Endodermal cell (in vitro differentiated cells): ENCODE data around the gene SYT8. TPM values are rescaled to one million over a fixed set of nuclear protein-coding genes. Genes with fewer than 3 reads are reported as not detected.

ENCODE experiments used
- DNase-seq: peaks from one replicate; pipeline ENCODE4 v3.0.0-alpha.2; 2017
- H3K27ac ChIP-seq: 2 replicates; pipeline ENCODE4 v1.5.1; 2013; ENCODE audit warnings: mild to moderate bottlenecking, low read depth, low read length, moderate library complexity
- H3K27me3 ChIP-seq: 2 replicates; pipeline ENCODE4 v1.6.1; 2013; ENCODE audit warnings: mild to moderate bottlenecking, low read length, moderate library complexity; ENCODE audit not compliant: insufficient read depth, control insufficient read depth, poor library complexity, severe bottlenecking
- H3K36me3 ChIP-seq: 2 replicates; pipeline ENCODE4 v1.7.0; 2013; ENCODE audit warnings: mild to moderate bottlenecking, low read length, moderate library complexity; ENCODE audit not compliant: control insufficient read depth, insufficient read depth
- H3K4me1 ChIP-seq: one replicate; pipeline ENCODE4 v1.7.0; 2013; ENCODE audit warnings: low read length; ENCODE audit not compliant: control insufficient read depth, insufficient read depth
- H3K4me3 ChIP-seq: 2 replicates; pipeline ENCODE4 v1.5.1; 2013; ENCODE audit warnings: mild to moderate bottlenecking, low read length, moderate library complexity
- H3K9ac ChIP-seq: 2 replicates; pipeline ENCODE4 v1.6.1; 2013; ENCODE audit warnings: mild to moderate bottlenecking, low read length, moderate library complexity; ENCODE audit not compliant: poor library complexity, severe bottlenecking; ENCODE audit errors: extremely low read depth
- H3K9me3 ChIP-seq: 2 replicates; pipeline ENCODE4 v1.6.1; 2013; ENCODE audit warnings: mild to moderate bottlenecking, low read length, moderate library complexity; ENCODE audit not compliant: control insufficient read depth
- H3K27ac Mint-ChIP-seq: 2 replicates; pipeline ENCODE4 v1.8.0; 2020; ENCODE audit warnings: mixed read lengths
- H3K27me3 Mint-ChIP-seq: 2 replicates; pipeline ENCODE4 v1.8.0; 2021; ENCODE audit warnings: mild to moderate bottlenecking, mixed read lengths; ENCODE audit not compliant: insufficient read depth
- H3K36me3 Mint-ChIP-seq: 2 replicates; pipeline ENCODE4 v1.8.0; 2020; ENCODE audit warnings: low read depth, mixed read lengths
- H3K4me1 Mint-ChIP-seq: 2 replicates; pipeline ENCODE4 v1.8.0; 2020; ENCODE audit warnings: mixed read lengths
- H3K4me3 Mint-ChIP-seq: 2 replicates; pipeline ENCODE4 v1.8.0; 2020; ENCODE audit warnings: mild to moderate bottlenecking, moderate library complexity, mixed read lengths
- H3K9me3 Mint-ChIP-seq: 2 replicates; pipeline ENCODE4 v1.8.0; 2020; ENCODE audit warnings: mild to moderate bottlenecking, mixed read lengths
- CTCF ChIP-seq: fragments of 200-600 bp; sonication (generic); conservative IDR thresholded peaks from 2 replicates; pipeline ENCODE4 v1.5.0; 2021; ENCODE audit warnings: antibody characterized with exemption, mild to moderate bottlenecking
- WGBS, 2 experiments: methylation state at CpG; one replicate each; pipeline versions ENCODE4 v1.1.5 to v1.1.7; 2013; ENCODE audit warnings: missing lambda C conversion rate in 2 of 2, mixed read lengths in 1 of 2; ENCODE audit not compliant: insufficient coverage in 1 of 2, insufficient read length in 1 of 2; 5-methylcytosine and 5-hydroxymethylcytosine counted together
- total RNA-seq, 2 donors: library from RNA; stranded (reverse); fragmentation: NEBNext Ultra II Directional in 1 of 2; extraction: Animal tissue kit (Norgen Biotek cat#: 25700) in 1 of 2; gene quantifications; 2 replicates in 1 of 2; 3 replicates in 1 of 2; pipeline ENCODE4 v1.2.1, GENCODE V29; 2021

SYT8 gene
- total RNA-seq, 2 donors from 2014 or later: not detected

DNA sequence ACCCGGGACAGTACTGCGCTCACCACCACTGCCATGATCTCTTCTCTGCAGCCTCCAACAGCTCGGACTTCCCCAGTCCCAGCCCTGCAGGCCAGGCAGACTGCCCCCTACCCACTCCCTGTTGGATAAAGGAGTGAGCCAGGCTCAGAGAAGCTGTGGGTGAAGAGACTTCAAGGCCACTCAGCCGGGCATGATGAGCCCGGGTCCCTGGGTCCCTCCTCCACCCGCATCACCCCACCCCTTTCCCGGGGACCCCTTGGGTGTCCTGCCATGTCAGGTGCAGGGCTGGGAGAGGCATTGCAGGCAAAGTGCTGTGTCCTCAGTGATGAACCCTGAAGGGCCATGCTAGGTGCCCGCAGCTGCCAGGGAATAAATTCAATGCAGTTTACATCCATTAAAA lies 32.6 kb downstream of the SYT8 start:
- DNase-seq: no peak
- Histone ChIP-seq H3K9ac (no peak overlapping the region), H3K27ac (no peak overlapping the region), H3K9me3 (no peaks in the 10 kb centered on the region), H3K36me3 (no peaks in the 10 kb centered on the region), H3K4me1 (no peaks in the 10 kb centered on the region), H3K27me3 (no peaks in the 10 kb centered on the region), H3K4me3 (no peak overlapping the region)
- H3K36me3 Mint-ChIP-seq: no peaks in the 10 kb centered on the region
- H3K9me3 Mint-ChIP-seq: no peaks in the 10 kb centered on the region
- H3K27ac Mint-ChIP-seq: no peak overlapping the region
- H3K27me3 Mint-ChIP-seq: peaks cover 15% of the 10 kb centered on the region
- TF ChIP-seq CTCF: no peak
- WGBS, 2 experiments: 84 to 100% methylated on average over 4 to 8 of the region's 8 CpGs
- no peaks in the 10 kb centered on the region for H3K4me1 Mint-ChIP-seq
- no peak overlapping the region for H3K4me3 Mint-ChIP-seq

- H3K4me3 ChIP-seq: no peak overlapping the region
- WGBS, 2 experiments: 88 to 94% methylated on average over 9 to 14 of the region's 14 CpGs
- H3K27me3 ChIP-seq: no peaks in the 10 kb centered on the region
- Mint-ChIP-seq H3K27ac (no peak overlapping the region), H3K27me3 (peaks cover 12% of the 10 kb centered on the region), H3K4me3 (no peak overlapping the region), H3K9me3 (no peaks in the 10 kb centered on the region), H3K36me3 (no peaks in the 10 kb centered on the region), H3K4me1 (no peaks in the 10 kb centered on the region)
- no peak for DNase-seq
- H3K9me3 ChIP-seq: no peaks in the 10 kb centered on the region
- H3K4me1 ChIP-seq: no peaks in the 10 kb centered on the region
- no peak for TF ChIP-seq CTCF
- no peaks in the 10 kb centered on the region for H3K36me3 ChIP-seq
- no peak overlapping the region for H3K27ac ChIP-seq
- H3K9ac ChIP-seq: no peak overlapping the region
Measured at GRCh38 chr11:1868056-1868635, 33.4 kb downstream of the SYT8 start.

GRCh38 chr11:1868636-1869291 lies 34.0 kb downstream of the SYT8 start:
- no peak overlapping the region for H3K27ac ChIP-seq
- no peak overlapping the region for H3K4me3 ChIP-seq
- no peaks in the 10 kb centered on the region for H3K9me3 ChIP-seq
- no peaks in the 10 kb centered on the region for H3K27me3 ChIP-seq
- no peaks in the 10 kb centered on the region for H3K36me3 ChIP-seq
- no peak for DNase-seq
- Mint-ChIP-seq H3K36me3 (no peaks in the 10 kb centered on the region), H3K27me3 (peaks cover 12% of the 10 kb centered on the region), H3K27ac (no peak overlapping the region), H3K4me1 (no peaks in the 10 kb centered on the region), H3K4me3 (no peak overlapping the region), H3K9me3 (no peaks in the 10 kb centered on the region)
- WGBS, 2 experiments: 90 to 93% methylated on average over 9 to 25 of the region's 25 CpGs
- H3K4me1 ChIP-seq: no peaks in the 10 kb centered on the region
- no peak for TF ChIP-seq CTCF
- H3K9ac ChIP-seq: no peak overlapping the region
